ENCODE data around the gene ASIC2.

ASIC2 gene

GRCh38 chr17:33205552-33205951 lies 87.5 kb downstream of the ASIC2 start:
- no peak for DNase-seq (ENCODE audit: low spot score)
- no peak for FAIRE-seq

DNA sequence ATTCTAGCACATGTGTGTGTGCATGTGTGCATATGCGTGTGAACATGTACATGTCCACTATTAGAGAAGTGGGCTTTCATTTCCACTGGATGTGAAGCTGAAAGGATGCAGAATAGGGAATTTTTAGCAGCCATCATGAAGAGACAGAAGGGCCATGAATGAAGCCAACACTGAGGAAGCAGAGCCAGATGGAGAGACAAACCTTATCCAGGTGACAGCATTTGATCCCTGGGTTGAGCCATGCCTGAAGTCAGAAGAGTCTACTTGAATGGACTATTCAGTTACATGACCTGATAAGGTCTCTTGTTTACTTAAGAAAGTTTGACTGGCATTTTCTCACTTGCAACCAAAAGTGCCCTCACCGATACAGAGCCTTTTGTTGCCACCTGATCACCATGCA lies 88.4 kb downstream of the ASIC2 start:
- no peak for FAIRE-seq
- DNase-seq (ENCODE audit: low spot score), result no peak

GRCh38 chr17:33204156-33204555 lies 88.9 kb downstream of the ASIC2 start:
- FAIRE-seq, result no peak
- DNase-seq (ENCODE audit: low spot score), result no peak

GRCh38 chr17:33202796-33203495 lies 90.1 kb downstream of the ASIC2 start:
- FAIRE-seq (no peak), DNase-seq (ENCODE audit: low spot score) (no peak)

- FAIRE-seq (no peak), DNase-seq (ENCODE audit: low spot score) (no peak)
Observed at GRCh38 chr17:33202021-33202420, 91.1 kb downstream of the ASIC2 start.

DNA sequence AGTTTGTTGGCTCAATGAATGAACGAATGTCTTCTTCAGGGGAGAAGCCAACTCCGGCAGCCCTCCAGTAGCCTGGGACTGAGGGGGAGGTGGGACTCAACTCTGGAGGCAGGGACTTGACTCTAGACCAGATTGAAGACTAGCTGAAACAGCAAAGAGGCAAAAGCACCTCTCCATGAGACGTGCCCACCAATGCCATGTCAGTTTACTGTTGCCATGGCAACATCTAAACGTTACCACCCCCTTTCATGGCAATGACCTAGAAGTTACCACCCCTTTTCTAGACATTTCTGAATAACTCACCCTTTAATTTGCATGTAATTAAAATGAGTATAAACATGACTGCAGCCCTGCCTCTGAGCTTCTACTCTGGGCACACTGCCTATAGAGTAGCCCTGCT lies 91.8 kb downstream of the ASIC2 start:
- no peak for FAIRE-seq
- no peak for DNase-seq (ENCODE audit: low spot score)

GRCh38 chr17:33200587-33200986 lies 92.5 kb downstream of the ASIC2 start:
- DNase-seq (ENCODE audit: low spot score) (peak; percentile 42), FAIRE-seq (no peak)

GRCh38 chr17:33199571-33200510 lies 93.3 kb downstream of the ASIC2 start:
- peak; percentile 54 for DNase-seq (ENCODE audit: low spot score)
- no peak for FAIRE-seq

DNA sequence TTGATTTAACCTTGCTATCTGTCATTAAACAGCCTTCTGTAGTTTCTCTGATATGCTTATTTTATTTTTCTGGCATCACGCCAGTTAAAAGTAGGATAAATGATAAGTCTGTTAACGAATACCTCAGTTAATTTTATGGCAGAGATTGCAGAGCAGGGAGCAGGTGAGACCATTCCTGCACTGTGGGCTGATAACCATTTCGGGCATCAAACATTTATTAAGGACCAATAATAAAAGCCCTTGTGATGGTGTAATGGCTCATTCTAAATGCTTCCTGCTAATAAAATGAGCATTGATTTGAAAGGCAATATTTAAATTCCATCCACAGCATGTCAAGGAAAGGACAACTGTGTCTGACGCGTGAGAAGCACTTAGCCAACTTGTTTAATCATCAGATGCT lies 94.1 kb downstream of the ASIC2 start:
- no peak for FAIRE-seq
- no peak for DNase-seq (ENCODE audit: low spot score)

DNA sequence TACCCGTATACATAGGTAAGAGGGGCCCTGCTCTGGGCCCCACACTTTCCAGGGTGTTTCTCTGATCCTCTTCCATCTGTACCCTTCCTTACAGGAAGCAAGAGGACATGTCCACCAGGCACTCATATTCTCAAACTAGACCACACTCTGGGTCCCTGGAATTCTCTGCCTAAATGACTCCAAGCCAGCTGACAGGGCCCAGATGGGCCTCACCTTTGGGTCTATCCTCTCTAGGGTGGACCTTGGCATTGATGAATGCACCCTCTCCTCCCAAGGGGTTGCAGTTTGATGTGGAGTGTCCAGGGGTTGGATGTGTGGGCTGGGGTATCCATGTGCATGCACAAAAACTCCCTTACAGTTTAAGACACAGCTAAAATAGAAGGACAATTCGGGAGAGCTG lies 95.8 kb downstream of the ASIC2 start:
- no peak for DNase-seq (ENCODE audit: low spot score)
- FAIRE-seq, result no peak

DNA sequence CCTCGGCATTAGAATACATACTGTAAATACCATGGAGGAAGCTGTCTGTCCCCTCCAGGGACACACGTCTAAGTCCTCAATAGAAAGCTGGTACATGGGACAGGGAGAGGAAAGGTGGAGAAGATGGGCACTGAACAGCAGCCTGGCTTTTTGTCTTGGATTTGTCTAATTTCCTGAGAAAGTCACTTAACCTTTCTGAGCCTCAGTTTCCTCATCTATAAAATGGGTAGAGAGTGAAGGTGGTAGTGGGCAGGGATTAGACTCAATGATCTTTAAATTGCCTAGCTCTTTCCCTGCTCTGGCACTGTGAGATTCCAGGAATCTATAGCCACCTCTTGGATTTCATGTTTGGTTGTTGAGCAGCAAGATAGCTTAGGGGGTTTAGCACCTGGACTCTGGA lies 96.2 kb downstream of the ASIC2 start:
- FAIRE-seq, result no peak

DNA sequence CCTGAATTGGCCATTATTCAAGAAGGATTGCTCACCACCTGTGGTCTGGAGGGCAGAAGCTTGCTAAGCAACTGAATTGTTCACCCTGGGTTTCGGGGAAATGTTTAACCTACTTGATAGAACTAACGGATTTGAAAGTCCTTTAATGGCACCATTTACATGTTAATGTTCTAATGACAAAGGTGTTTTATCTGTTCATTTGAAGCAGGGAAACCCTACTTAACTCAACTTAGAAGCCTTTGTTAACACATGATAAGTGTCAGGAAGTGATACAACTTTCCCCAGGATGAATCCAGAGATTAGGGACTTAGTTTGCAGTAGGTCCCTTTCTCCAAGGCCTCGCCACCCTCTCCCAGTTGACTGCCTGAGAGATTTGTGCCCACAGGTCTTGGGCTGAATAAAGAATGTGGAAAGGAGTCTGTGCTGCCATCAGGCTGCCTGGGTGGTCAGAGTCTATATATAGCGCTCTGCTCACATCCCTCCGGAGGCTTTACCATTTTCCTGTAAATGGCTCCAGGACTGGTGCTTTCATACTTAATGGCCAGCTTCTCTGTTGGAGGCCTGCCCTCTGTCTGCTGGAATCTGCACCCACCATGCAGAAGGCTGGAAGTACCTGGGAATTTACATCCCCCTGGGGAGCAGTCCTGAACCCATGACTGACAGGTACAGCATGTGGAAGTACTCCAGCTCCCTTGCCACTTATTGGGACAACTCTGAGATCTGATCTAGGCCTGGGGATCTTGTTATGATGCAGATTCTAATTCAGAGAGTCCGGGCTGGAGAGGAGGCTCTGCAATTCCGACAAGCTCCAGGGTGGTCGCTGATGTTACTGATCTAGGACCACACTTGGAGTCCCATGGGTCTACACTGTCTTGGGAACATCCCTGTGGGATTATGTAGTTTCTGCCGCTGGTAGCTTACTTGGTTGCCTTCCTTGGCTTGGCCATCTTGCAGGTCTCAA lies 99.9 kb downstream of the ASIC2 start:
- FAIRE-seq (peak; percentile 99), DNase-seq (ENCODE audit: low spot score) (peak; percentile 89)

More for the DNA sequence above, 96.2 kb downstream of the ASIC2 start:
- DNase-seq (ENCODE audit: low spot score), result no peak

- DNase-seq (ENCODE audit: low spot score) (peak; percentile 11), FAIRE-seq (peak; percentile 32)
Observed at GRCh38 chr17:33183487-33184026, 109.5 kb downstream of the ASIC2 start.

DNA sequence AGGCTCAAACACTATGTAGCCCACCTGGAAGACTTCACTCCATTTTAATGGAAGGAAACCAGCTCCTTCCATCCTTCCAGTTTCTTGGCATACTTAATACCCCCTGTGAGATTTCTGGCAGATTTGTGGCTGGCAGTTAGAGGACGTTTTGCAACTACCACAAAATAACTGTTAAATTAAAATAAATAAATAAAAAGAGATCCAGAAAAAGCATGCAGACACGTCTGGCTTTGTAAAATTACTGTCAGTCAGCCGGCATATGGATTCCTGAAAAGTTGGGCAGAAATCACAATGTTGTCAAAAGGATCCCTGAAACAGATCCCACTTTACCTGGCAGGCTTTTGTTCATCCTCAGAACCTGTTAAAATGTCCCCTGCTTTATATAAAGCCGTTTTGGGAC lies 113.9 kb downstream of the ASIC2 start:
- DNase-seq (ENCODE audit: low spot score) (no peak), FAIRE-seq (no peak)

DNA sequence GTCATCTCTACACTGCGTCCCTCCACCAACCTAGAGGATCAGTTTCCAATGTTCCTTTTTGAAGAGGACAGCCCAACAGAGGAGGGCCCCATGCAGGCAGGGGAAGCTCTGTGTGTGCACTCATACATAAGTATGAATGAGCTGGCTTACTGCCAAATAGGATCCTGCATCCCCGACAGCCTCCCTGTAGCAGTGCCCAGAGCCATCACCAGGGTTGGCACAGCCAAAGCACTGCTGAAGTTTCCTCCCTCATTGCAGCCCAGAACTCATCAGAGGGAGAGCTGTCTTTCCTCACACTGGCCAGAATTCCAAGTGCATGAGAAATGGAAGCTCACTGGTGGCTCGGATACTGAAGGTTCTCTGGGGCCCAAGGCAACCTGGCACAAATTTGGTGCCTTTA lies 114.4 kb downstream of the ASIC2 start:
- FAIRE-seq (no peak), DNase-seq (ENCODE audit: low spot score) (no peak)

DNA sequence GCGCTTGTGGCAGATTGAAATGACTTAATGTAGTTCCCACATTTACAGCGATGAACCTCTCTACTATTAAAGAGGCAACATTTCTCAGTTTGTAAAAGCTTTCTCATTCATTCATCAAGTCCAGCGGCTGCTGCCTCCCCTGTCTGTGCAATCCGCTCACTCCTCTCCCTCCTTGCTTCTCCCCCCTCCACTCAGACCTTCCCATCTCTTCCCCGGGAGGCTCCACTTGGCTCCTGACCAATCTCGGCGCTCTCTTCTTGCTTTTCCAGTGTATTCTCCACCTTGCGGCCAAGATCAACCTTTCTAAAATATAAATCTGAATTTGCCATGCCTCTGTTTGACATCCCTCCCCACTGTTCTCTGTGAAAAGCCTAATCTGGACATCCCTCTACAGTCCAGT lies 117.5 kb downstream of the ASIC2 start:
- FAIRE-seq, result no peak
- DNase-seq (ENCODE audit: low spot score), result no peak

- FAIRE-seq, result no peak
- DNase-seq (ENCODE audit: low spot score), result no peak
Observed at GRCh38 chr17:33171931-33172330, 121.2 kb downstream of the ASIC2 start.

GRCh38 chr17:33169580-33170285 lies 123.4 kb downstream of the ASIC2 start:
- peak; percentile 96 for DNase-seq (ENCODE audit: low spot score)
- FAIRE-seq, result peak; percentile 99

- DNase-seq (ENCODE audit: low spot score), result no peak
- FAIRE-seq, result no peak
Observed at GRCh38 chr17:33167736-33168135, 125.4 kb downstream of the ASIC2 start.

DNA sequence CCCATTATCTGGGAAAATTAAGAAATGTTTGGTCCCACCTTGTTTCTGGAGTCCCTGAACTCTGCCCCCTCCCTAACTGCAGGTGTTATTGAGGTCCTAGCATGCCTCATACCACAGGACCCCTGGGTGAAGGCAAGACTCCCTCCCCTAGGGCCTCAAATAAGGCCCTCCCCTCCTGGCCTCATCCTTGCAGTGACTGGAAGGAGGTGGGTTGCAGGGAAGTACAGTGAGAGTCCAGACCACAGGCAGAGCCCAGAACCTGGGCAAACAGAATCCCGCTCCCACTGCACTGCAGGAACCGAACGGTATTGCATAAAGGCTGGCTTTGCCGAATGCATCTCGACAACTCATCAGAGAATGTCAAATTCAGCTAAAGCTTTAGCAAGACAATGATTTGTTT lies 126.6 kb downstream of the ASIC2 start:
- DNase-seq (ENCODE audit: low spot score) (no peak), FAIRE-seq (no peak)

All from RCC 7860 (cell line).